Measurements from ENCODE around the gene RBBP4. TPM values are rescaled to one million over a fixed set of nuclear protein-coding genes. Genes with fewer than 3 reads are reported as not detected.

Gene RBBP4
- total and polyA plus RNA-seq, 2 of the 8 experiments (the other 6 are each of a cell fraction or from before 2014, with no cell fraction given): 147 to 397 TPM

- TF ChIP-seq CHD2 (IDR thresholded peaks at IDR 0.05; ENCODE audit: low read length): no peak
These were observed 76.9 kb downstream of the RBBP4 start (continued) for GRCh38 chr1:32727876-32728275.
